Panc1 (cell line): ENCODE measurements around the gene IGIP.

Source experiments
- POLR2AphosphoS5 ChIP-seq: IDR thresholded peaks from 2 replicates; pipeline ENCODE4 v1.6.1; 2012; ENCODE audit warnings: mild to moderate bottlenecking, low read depth, low read length, moderate library complexity
- TF ChIP-seq, protein P1 (sequence below), 2 experiments: IDR thresholded peaks; 2 replicates each; pipeline ENCODE4 v1.6.1; 2011 to 2012; ENCODE audit warnings: low read depth in 2 of 2, control low read depth in 1 of 2, low read length in 1 of 2, mild to moderate bottlenecking in 1 of 2, moderate library complexity in 1 of 2; ENCODE audit not compliant: insufficient read depth in 1 of 2

DNA sequence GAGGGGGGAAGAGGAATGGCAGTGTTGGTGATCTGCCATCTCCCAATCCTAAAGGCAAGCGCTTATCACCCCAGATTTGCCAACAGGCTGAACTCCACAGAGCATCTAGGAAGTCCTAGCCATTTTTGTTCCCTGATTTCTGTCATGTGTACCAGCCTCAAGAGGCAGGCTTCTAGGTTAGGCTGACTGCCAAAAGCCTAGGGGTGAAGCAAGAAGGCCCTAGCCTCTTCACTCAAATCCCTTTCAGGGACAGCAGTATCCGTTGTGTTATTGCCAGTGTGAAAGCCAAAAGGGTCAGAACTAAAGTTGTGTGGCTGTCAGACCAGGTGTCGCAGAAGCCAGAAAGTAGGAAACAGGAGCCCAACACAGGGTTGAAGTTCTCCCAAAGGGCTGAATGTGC, 14.7 kb downstream of the IGIP start:
- TF ChIP-seq POLR2AphosphoS5: no peak
- TF ChIP-seq, protein P1, sequence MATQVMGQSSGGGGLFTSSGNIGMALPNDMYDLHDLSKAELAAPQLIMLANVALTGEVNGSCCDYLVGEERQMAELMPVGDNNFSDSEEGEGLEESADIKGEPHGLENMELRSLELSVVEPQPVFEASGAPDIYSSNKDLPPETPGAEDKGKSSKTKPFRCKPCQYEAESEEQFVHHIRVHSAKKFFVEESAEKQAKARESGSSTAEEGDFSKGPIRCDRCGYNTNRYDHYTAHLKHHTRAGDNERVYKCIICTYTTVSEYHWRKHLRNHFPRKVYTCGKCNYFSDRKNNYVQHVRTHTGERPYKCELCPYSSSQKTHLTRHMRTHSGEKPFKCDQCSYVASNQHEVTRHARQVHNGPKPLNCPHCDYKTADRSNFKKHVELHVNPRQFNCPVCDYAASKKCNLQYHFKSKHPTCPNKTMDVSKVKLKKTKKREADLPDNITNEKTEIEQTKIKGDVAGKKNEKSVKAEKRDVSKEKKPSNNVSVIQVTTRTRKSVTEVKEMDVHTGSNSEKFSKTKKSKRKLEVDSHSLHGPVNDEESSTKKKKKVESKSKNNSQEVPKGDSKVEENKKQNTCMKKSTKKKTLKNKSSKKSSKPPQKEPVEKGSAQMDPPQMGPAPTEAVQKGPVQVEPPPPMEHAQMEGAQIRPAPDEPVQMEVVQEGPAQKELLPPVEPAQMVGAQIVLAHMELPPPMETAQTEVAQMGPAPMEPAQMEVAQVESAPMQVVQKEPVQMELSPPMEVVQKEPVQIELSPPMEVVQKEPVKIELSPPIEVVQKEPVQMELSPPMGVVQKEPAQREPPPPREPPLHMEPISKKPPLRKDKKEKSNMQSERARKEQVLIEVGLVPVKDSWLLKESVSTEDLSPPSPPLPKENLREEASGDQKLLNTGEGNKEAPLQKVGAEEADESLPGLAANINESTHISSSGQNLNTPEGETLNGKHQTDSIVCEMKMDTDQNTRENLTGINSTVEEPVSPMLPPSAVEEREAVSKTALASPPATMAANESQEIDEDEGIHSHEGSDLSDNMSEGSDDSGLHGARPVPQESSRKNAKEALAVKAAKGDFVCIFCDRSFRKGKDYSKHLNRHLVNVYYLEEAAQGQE (IDR thresholded peaks at IDR 0.05; ENCODE audit: insufficient read depth in 1 of 2, low read depth in 2 of 2, low read length in 1 of 2): no peak
